ENCODE results near the gene UBE2B.
A peak's percentile ranks its signal among the peaks of the same experiment; 100 is the strongest.
"Not testable (repeated sequence)": the region's sequence is repeated elsewhere in the genome, so short reads cannot be mapped to it uniquely, and the experiment has no call there.

Gene UBE2B

DNA sequence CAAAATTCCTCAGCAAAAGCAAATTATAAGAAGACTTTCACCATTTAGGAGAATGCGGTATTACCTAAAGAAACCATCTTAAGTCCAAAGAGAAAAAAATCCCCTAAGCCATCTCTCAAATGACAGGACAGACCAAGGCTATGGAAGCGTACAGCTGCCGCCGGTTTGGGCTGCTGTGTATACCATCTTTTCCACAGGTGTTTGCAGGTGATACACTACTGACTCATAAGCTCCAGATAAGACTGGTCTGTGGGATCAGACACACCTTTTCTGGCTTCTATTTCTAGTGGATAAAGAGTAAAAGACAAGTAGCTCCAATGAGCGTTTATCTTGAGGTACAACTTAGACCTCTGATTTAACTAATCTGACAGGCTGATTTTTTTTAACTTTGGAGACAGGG is 32.6 kb downstream of the UBE2B start:
- DNase-seq, result no peak

DNA sequence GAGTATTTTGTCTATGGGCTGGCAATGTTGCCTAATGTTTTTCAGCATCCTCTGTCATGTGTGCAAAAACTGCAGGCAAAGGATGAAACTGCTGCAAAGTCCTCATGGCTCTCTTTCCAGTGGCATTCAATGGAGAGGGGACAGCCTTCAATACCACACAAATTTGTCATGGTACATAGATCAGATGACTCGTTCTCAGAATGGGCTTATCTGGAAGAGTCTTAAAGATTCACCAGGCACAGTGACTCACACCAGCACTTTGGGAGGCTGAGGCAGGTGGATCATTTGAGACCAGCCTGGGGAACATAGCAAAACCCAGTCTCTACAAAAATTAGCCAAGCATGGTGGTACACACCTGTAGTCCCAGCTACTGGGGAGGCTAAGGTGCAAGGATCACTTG is 35.0 kb downstream of the UBE2B start:
- no peak for DNase-seq

DNA sequence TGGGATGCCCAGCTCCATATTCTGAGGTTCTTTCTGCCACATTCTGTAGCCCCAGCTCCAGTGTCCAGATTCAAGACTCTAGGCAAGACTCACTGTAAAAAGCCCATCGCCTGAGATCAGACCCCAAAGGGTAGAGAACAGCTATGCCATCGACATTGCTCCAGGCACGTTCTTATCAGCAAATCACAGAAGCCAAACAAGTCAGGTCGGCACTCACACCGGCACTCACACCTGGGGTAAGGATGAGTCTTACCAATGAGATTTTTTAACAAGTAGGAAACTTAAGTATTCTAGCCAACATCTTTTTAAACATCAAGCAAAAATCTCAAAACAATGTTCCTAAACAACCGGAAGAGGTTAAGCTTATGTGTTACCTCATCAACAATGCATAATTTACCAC is 38.0 kb downstream of the UBE2B start:
- DNase-seq, result no peak

DNA sequence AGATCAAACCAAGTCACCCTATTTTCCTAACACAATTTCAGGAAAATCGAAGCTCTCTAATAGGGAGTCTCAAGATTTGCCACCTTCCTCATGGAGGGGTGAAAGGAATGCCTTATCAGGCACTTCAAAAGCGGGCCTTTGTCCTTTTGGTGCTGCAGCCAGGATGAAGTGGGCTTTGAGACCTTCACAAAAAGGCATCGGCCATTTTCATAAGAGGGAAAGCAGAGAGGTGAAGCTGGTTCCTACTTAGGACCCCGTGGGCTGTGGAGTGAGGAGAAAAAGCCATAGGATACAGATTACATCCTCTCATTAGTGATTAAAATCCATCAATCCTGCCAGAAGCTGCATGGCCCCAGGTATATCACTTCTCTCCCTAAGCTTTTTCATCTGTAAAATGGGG is 39.5 kb downstream of the UBE2B start:
- DNase-seq, result no peak

DNA sequence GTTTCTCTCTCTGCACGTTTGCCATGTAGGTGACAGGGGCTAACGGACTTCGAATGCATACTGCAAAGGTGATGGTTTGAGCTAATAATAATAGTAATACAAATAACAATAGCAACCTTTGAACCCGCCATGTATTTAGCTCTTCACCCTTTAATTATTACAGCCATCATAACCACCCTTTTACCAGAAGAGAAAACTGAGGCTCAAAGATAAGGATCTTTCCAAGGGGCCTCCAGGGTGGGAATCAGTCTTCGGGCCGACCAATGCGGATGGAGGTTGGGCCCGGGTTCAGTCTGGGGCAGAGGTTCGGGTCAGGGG is 39.8 kb downstream of the UBE2B start:
- DNase-seq, result no peak

DNA sequence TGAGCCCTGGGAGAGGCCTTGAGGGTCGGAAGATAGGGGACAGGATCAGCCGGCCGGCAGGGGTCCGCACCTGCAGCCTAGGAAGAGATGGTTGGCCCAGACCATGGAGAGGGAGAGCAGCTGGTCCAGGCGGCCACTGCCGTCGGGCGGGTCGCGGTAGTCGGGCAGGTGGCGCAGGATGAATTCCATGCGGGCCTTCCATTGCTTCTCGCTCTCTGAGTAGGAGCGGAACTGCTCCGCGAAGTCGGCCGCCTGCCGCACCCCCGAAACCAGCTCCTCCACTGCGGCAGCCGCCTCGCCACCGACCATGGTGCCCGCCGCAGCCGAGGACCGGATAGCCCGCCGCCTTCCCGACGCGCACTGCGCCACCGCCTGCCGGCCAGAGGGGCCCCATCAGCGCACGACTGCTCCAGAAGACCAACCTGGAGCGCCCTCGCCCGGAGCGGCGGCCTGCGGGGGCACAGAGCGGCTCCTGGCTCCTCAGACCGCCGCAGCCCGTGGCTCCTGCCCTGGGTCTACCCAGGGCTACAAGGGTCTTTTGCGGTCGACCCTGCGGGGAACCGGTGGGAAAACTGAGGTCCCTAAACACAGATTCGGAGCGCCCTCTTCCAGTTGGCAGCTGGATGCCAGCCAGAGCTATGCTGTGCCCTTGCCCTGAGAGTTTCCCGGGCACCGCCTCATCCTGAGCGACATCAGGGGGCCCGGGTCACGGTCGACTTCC is 40.3 kb downstream of the UBE2B start, which contains the start of gene CDKN2AIPNL:
Gene CDKN2AIPNL, minus strand, starts transcription at position 336 of the 721 bp plus-strand sequence. Its CDS starts 27 bp downstream, at position 309.
- peak; percentile 85 for DNase-seq

DNA sequence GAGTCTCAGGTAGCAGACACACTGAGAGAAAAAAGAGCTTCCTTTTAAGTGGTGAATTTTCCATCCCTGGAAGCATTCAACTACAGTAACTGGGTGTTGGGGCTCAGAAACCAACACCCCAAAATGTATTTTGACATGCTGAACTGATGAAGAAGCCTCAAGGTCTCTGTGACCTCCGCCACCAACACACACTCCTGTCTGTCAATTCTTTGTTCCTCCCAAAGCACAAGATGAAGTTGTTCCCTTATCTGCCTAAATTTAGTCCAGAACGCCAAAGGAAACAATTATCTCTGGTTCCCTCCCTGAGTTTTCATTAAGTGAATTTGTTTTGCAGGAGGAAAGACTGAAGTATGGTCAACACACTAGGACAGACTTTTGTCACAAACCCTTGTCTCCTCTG is 41.7 kb downstream of the UBE2B start:
- DNase-seq, result no peak

DNA sequence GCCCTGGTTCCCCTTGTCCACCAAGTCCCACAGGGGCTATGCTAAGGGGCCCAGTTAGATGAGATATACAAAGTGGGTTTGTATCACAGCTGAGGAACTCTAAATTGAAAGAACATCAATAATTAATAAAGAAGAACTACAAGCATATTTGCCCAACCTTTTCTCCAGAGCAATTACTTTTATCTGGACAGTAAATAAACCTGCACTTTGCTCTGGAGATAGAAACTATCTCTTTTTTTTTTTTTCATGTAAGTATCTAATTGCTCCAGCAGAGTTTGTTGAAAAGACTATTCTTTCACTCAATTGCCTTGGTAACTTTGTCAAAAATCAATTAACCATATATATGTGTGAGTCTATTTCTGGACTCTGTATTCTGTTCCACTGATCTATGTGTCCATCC is 46.3 kb downstream of the UBE2B start:
- DNase-seq, result no peak

DNA sequence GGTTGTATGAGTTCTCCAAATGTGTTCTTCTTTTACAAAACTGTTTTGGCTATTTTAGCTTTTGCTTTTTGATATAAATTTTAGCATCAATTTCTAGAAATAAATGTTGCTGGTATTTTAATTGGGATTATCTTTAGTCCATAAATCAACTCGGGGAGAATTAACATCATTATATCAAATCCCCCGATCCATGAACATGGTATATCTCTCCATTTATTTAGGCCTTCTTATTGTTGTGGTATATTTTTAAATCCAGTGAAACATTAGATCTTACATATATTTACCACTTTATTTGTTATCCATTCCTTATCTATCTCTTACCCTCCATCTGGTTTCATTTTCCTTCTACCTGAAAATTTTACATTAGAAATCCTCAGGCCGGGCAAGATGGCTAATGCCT is 47.6 kb downstream of the UBE2B start:
- DNase-seq, result no peak

DNA sequence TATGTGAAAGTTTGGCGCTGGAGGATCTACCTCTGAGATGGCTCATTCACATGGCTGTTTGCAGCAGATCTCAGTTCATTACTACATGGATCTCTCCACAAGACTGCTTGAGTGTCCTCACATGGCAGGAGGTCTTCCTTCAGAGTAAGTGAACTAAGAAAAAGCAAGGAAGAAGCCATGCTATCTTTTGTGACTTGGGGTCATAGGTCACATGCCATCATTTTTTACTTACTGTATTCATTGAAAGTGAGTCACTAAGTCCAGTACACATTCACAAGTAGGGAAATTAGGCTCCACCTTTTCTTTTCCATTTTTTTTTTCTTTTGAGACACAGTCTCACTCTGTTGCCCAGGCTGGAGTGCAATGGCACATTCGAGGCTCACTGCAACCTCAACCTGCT is 49.0 kb downstream of the UBE2B start:
- no peak for DNase-seq

DNA sequence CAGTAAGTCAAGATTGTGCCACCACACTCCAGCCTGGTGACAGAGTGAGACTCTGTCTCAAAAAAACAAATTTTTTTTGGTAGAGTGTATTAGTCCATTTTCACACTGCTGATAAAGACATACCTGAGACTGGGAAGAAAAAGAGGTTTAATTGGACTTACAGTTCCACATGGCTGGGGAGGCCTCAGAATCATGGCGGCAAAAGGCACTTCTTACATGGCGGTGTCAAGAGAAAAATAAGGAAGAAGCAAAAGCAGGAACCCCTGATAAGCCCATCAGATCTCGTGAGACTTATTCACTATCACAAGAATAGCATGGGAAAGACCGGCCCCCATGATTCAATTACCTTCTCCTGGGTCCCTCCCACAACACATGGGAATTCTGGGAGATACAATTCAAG is 49.7 kb downstream of the UBE2B start:
- not testable (repeated sequence) for DNase-seq

DNA sequence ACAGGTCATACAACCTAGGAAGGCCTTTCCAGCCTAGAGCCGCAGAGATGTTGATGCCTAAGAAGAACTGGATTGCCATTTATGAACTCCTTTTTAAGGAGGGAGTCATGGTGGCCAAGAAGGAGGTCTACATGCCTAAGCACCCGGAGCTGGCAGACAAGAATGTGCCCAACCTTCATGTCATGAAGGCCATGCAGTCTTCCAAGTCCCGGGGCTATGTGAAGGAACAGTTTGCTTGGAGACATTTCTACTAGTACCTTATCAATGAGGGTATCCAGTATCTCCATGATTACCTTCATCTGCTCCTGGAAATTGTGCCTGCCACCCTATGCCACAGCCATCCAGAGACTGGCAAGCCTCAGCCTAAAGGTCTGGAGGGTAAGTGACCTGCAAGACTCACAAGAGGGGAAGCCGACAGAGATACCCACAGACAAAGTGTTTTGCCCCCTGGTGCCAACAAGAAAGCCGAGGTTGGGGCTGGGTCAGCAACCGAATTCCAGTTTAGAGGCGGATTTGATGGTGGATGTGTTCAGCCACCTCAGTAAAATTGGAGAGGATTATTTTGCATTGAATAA is 51.5 kb downstream of the UBE2B start:
- no peak for DNase-seq

DNA sequence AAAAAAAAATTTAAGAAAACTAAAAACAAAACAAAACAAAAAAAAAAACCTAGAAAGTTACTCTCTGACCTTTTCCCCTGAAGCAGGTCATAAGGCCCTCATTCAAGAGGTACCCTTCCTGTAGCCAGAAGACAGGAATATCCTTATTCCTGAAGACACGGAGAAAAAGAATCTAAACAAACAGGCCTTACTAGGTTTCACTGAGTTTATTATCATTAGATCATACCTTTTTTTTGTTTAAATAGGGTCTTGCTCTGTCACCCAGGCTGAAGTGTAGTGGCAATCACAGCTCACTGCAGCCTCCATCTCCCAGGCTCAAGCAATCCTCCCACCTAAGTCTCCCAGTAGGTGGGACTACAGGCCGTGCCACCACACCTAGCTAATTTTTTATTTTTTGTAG is 52.0 kb downstream of the UBE2B start:
- no peak for DNase-seq

DNA sequence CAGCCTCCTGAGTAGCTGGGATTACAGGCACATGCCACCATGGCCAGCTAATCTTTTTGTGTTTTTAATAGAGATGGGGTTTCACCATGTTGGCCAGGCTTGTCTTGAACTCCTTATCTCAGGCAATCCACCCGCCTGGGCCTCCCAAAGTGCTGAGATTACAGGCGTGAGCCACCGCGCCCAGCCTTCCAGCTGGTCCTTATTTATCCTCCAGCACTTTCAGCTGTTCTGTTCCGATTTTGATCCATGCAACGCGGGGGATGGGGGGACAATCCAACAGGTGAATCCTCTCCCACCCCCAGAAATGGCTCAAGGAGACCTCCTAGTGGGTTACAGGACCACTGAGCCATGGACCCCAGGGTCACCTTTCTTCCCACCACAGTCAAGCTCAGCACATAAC is 55.0 kb downstream of the UBE2B start:
- DNase-seq, result no peak

DNA sequence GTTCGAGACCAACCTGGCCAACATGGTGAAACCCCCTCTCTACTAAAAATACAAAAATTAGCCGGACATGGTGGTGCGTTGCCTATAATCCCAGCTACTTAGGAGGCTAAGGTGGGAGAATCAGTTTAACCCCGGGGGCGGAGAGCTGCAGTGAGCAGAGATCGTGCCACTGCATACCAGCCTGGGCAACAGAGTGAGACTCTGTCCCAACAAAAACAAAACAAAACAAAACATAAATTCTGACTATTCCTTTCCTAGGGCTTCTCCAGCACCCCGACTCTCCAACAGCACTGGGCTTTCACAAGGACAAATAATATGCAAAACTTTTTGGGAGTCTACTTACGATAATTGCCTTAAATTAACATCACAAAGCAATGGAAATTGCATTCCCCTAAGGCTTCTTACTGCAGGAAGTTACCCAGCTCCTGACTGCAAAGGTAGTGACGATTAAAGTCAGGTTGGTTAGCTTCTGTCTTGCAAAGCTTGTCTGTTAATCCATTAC is 56.2 kb downstream of the UBE2B start:
- DNase-seq, result no peak

DNA sequence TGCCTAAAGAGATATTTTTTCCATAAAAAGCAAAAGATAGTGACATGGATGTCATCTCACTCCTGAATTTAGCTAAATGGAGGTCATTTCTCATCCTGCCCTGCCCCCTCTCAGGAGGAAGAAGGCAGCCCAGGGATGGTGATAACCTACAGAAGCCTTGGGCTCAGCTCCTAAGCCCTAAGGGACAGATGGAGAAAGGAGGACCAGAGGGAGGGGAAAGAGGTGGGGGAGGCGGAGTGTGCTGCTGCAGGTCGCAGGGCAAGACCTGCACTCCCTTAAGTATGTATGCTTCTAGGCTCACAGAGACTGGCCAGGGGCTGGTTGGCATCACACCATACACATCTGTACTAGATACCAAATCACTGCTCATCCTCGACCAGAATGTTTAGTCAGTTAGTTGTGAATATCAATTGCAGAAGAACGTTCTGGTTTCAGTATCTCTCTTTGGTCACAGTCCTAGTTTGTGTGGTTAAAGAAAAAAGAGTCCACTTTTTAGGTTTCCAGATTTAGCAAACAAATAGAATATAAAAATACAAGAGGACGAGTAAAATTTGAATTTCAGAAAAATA is 58.7 kb downstream of the UBE2B start:
- no peak for DNase-seq

DNA sequence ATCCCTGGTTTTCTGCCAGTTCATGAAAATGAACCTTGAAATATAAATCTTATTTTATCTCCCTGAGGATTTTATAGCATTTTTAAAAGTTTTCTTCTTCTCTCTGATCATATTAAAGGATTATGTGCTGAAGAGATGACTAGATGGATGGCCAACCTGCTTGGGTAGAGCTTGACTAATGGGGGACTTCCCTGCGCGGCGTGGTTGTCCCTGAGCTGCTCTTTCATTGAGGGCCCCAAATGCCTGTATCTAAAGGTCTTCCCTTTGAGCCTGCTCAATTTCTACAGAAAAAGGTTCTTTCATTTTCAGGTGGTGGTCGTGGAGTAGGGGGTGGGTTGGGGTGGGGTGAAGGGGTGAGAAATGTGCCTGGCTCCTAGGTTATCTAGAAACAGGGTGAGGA is 60.8 kb downstream of the UBE2B start:
- DNase-seq, result no peak

DNA sequence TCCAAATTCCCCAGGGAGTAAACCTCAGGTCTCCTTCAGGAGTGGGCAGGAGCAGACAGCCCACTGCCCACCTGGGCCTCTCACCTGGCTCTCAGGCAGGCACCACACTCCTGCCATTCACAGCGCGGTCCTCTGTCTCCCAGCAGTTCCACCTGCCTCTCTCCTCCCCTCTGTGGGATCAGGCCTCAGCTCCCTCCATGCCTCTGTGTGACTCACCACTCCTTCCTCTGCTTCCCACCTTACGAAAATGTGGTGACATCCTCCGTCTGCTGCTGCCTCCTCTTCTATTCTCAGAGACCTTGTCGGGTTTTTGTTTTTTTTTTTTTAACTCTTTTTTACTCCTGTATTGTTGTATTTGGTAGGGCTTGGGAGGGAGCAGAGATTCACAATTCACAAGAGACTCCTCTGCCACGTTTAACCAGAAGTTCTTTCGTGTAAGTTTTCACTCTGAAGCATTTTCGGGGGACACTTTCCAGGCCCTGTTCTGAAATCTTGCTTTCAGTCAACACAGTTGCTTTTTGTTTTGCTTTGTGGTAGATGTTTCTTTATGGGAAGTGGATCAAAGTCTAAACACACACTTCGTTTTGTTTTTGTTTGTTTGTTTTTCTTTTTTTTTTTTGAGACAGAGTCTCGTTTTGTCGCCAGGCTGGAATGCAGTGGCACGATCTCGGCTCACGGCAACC is 61.4 kb downstream of the UBE2B start:
- DNase-seq, result no peak

DNA sequence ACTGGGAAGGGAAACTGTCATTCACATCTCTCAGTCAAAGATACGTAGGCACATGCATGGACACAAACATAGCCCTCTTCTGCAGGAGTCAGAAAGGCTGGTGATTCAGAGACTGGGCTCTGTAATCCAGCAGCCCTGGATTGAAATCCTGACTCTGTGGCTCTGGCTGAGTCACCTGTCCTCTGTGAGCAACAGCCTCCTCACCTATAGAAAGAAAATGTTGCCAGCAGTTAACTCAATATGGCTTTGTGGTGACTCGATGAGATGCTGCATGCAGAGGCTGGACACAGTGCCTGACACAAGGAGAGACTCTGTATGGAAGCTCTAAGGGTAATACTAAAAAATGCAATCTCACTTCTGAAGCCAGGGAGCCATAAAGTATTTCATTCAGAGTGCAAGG is 64.2 kb downstream of the UBE2B start:
- no peak for DNase-seq

DNA sequence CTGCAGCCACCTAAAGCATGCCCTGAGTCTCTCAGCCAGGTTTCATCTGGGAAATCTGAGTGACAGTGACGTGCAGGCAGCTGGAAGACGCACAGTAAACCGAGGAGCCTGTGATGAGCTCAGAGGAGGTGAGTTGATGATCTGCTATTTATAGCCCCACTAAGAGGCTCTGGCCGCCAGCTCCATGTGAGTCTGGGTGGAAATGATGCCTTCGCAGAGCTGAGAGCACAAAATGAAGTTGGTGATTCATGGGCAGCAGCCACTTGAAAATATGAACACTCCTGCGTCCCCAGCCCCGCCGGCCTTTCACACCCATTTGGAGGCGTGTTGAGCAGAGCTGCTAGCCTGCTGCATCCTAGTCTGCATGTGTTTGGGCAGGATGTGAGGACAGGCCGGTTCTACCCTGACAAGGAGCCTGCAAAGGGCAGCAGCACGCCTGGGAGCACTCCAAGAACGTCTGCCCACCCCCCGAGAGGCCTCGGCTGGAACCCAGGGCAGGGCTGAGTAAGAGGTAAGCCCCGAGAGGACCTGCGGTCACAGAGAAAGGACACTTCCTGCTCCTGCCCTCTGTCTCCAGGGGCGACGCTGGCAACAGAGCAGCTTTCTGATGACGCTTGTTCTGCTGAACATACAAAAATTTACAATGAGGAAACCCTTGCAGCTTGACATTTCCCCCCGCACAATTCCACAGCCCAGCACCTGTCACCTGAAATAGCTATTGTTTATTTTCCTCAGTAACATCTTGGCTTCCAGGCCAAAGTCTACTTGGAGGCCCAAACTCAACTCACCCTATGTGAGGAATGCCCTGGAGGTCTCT is 65.4 kb downstream of the UBE2B start:
- no peak for DNase-seq

DNA sequence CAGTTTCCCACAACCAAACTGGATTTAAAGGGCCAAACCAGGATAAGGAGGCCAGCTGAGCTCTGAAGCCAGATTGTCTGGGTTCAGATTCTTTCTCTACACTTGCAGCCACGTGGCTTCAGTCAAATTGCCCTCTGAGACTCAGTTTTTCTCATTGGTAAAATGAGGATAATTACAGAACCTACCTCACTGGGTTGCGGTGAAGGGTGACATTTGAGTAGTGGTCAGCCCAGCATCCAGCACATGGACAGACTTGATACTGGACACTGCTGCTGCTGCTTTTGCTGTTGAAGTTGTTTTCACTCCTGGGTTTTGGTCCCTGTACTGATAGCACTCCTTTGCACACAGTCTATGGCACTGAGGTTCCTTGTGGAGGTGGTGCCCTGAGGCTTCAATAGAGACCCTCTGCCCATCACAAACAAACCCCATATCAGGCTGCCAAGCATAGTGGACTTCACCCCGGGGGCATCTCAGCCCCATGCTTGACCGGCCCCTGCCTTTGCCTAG is 66.0 kb downstream of the UBE2B start:
- DNase-seq, result no peak

DNA sequence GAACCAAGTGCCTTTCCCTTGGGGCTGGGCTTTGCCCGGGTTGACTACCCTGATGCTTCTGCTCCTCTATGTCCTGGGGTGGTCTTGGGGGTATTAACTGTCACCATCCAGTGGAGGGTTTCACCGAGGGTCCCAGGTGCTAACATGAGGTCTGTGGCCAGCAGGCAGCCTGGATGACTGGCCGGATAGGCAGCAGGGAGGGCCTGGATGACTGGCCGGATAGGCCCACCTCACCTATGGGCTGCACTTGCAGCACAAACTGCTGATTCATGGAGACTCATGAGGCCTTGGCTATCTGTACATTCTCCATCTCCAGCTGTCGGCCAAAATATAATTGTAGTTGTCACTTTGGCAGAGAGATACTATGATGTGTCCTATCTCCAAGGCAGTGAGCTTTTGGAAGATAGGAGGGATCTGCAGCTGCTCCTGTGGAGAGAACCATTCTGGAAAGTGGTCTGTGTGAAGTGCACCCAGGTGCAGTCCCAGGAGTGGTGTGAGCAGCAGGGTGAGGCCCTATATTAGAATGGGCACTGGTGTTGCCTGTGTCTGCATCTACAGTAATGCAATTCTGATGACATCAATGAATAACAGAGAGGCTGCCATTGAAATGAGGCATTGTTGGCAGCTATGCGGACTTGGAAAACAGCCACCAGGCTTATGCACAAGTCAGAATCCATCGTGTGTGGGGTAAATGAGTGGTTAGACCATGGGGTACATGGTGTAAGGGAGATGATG is 66.6 kb downstream of the UBE2B start:
- no peak for DNase-seq

All from GDM1 (cell line).